CD8-positive, alpha-beta memory T cell (primary cell): Measurements from ENCODE around the gene KRR1. TPM values are rescaled to one million over a fixed set of nuclear protein-coding genes. Genes with fewer than 3 reads are reported as not detected.
"Not testable (repeated sequence)": the region's sequence is repeated elsewhere in the genome, so short reads cannot be mapped to it uniquely, and the experiment has no call there.

Experiments used
- CTCF ChIA-PET: fragments of 350-600 bp; sonication (Branson Sonifier 250); formaldehyde crosslinking; loops from one replicate; lab custom pipeline; 2021; ENCODE audit warnings: antibody characterized with exemption; lab: Charles Lee
- POLR2A ChIA-PET: fragments of 350-600 bp; sonication (Branson Sonifier 250); formaldehyde crosslinking; loops from one replicate; lab custom pipeline; 2021; ENCODE audit warnings: antibody characterized with exemption; lab: Charles Lee
- DNase-seq, 5 donors: peaks; one replicate each; pipeline versions ENCODE4 v3.0.0 to v3.0.0-alpha.2; 2020 to 2022; ENCODE audit warnings: mixed read lengths in 1 of 5
- H3K27ac ChIP-seq: one replicate; pipeline ENCODE4 v1.7.0; 2013; ENCODE audit warnings: low read depth, mild to moderate bottlenecking, low read length, moderate library complexity
- H3K27me3 ChIP-seq: 2 replicates; pipeline ENCODE4 v1.7.0; 2013; ENCODE audit warnings: low read length, mild to moderate bottlenecking; ENCODE audit not compliant: insufficient read depth, poor library complexity, severe bottlenecking
- H3K36me3 ChIP-seq: 2 replicates; pipeline ENCODE4 v1.7.0; 2013; ENCODE audit warnings: mild to moderate bottlenecking, low read length, moderate library complexity; ENCODE audit not compliant: insufficient read depth
- H3K4me1 ChIP-seq: 2 replicates; pipeline ENCODE4 v1.7.0; 2013; ENCODE audit warnings: mild to moderate bottlenecking, low read length, moderate library complexity; ENCODE audit not compliant: insufficient read depth
- H3K4me3 ChIP-seq: 2 replicates; pipeline ENCODE4 v1.7.0; 2013; ENCODE audit warnings: mild to moderate bottlenecking, low read length
- H3K9me3 ChIP-seq: 2 replicates; pipeline ENCODE4 v1.7.0; 2013; ENCODE audit warnings: mild to moderate bottlenecking, low read length
- H3K27ac Mint-ChIP-seq, 8 donors: one replicate each; pipeline ENCODE4 v1.8.0; 2020 to 2021; ENCODE audit warnings: mixed read lengths in 8 of 8, mild to moderate bottlenecking in 6 of 8, inconsistent platforms in 3 of 8, moderate library complexity in 3 of 8
- H3K27me3 Mint-ChIP-seq, 2 donors: one replicate each; pipeline ENCODE4 v1.8.0; 2020 to 2021; ENCODE audit warnings: mixed read lengths in 2 of 2, mild to moderate bottlenecking in 1 of 2, moderate library complexity in 1 of 2
- H3K36me3 Mint-ChIP-seq, 3 donors: one replicate each; pipeline ENCODE4 v1.8.0; 2020 to 2021; ENCODE audit warnings: mixed read lengths in 3 of 3, inconsistent platforms in 1 of 3, mild to moderate bottlenecking in 1 of 3
- H3K4me1 Mint-ChIP-seq, 3 donors: one replicate each; pipeline ENCODE4 v1.8.0; 2020 to 2021; ENCODE audit warnings: mixed read lengths in 3 of 3, inconsistent platforms in 1 of 3, mild to moderate bottlenecking in 1 of 3
- H3K4me3 Mint-ChIP-seq, 7 donors: one replicate each; pipeline ENCODE4 v1.8.0; 2020 to 2021; ENCODE audit warnings: mixed read lengths in 7 of 7, mild to moderate bottlenecking in 6 of 7, moderate library complexity in 4 of 7, inconsistent platforms in 2 of 7
- H3K9me3 Mint-ChIP-seq, 5 donors: one replicate each; pipeline ENCODE4 v1.8.0; 2020 to 2022; ENCODE audit warnings: mixed read lengths in 5 of 5, mild to moderate bottlenecking in 3 of 5, moderate library complexity in 2 of 5, inconsistent platforms in 1 of 5
- polyA plus RNA-seq: library from polyadenylated mRNA; unstranded; fragments of 300-500 nt; fragmentation: Illumina TruSeq; gene quantifications from one replicate; pipeline ENCODE4 v1.2.3, GENCODE V29; 2021
- total RNA-seq, 2 experiments: library from RNA; stranded (reverse); gene quantifications; one replicate each; pipeline ENCODE4 v1.2.3, GENCODE V29; 2021

KRR1 gene
- total and polyA plus RNA-seq, 3 experiments from 2014 or later = 76.8 to 151 (median 143) TPM

DNA sequence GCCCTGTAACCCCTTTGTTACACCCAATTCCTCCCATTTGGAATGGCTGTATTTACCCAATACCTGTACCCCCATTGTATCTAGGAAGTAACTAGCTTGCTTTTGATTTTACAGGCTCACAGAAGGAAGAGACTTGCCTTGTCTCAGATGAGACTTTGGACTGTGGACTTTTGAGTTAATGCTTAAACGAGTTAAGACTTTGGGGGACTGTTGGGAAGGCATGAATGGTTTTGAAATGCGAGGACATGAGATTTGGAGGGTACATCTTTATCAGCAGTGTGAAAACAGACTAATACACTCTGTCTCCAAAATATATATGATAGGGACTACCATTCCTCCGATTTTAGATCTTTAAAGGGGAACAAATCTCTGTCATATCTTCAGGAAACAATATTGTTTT lies 69.0 kb downstream of the KRR1 start:
- H3K4me3 Mint-ChIP-seq, H3K36me3 ChIP-seq, H3K27me3 ChIP-seq, H3K9me3 ChIP-seq, DNase-seq, CTCF ChIA-PET, H3K27ac ChIP-seq, H3K9me3 Mint-ChIP-seq, H3K27me3 Mint-ChIP-seq, H3K36me3 Mint-ChIP-seq, H3K4me3 ChIP-seq, H3K4me1 ChIP-seq, H3K27ac Mint-ChIP-seq: not testable (repeated sequence)
- H3K4me1 Mint-ChIP-seq = peaks cover 4 to 13% (median 8%) of the 10 kb centered on the region in 3 donors
- POLR2A ChIA-PET = interaction anchor here (0.7 kb wide), 1 partner anchor 54 kb away, joined by 3 read pairs; no protein-coding TSS in a partner anchor

DNA sequence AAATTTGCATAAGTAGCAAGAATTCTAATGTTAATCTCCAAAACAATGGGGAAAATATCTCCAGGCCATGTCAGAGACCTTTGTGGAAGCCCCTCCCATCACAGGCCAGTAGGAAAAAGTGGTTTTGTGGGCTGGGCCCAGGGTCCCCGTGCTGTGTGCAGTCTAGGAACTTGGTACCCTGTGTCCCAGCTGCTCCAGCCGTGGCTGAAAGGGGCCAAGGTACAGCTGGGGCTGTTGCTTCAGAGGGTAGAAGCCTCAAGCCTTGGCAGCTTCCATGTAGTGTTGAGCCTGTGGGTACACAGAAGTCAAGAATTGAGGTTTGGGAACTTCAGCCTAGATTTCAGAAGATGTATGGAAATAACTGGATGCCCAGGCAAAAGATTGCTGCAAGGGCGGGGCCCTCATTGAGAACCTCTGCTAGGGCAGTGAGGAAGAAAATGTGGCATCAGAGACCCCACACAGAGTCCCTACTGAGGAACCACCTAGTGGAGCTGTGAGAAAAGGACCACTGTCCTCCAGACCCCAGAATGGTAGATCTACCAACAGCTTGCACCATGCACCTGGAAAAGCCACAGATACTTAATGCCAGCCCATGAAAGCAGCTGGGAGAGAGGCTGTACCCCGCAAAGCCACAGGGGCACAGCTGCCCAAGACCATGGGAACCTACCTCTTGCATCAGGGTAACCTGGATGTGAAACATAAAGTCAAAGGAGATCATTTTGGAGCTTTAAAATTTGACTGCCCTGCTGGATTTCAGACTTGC lies 69.5 kb downstream of the KRR1 start:
- CTCF ChIA-PET, POLR2A ChIA-PET, H3K36me3 ChIP-seq: not testable (repeated sequence)

More for the DNA sequence above, 69.5 kb downstream of the KRR1 start:
- peaks cover 4 to 15% (median 10%) of the 10 kb centered on the region in 3 donors for H3K4me1 Mint-ChIP-seq
- H3K27ac Mint-ChIP-seq, H3K4me3 ChIP-seq, H3K9me3 Mint-ChIP-seq, H3K4me3 Mint-ChIP-seq, H3K27ac ChIP-seq, DNase-seq, H3K36me3 Mint-ChIP-seq, H3K4me1 ChIP-seq, H3K9me3 ChIP-seq, H3K27me3 Mint-ChIP-seq, H3K27me3 ChIP-seq: not testable (repeated sequence)

Other genes starting within 250 kb of the KRR1 start
- gene CAPS2, start 181.3 kb downstream of the KRR1 start, total RNA-seq = 1 to 10 TPM; 1.9 to 2.6 TPM
- 2.5 TPM for gene CAPS2, start 181.3 kb downstream of the KRR1 start, polyA plus RNA-seq
- not detected for gene GLIPR1L1, start 176.9 kb downstream of the KRR1 start, total RNA-seq
- not detected for gene GLIPR1L1, start 176.9 kb downstream of the KRR1 start, polyA plus RNA-seq
- not detected for gene GLIPR1L2, start 120.5 kb downstream of the KRR1 start, total RNA-seq
- 0.92 TPM for gene GLIPR1L2, start 120.5 kb downstream of the KRR1 start, polyA plus RNA-seq
- gene GLIPR1, start 30.9 kb downstream of the KRR1 start, total RNA-seq = 10 to 100 TPM; 22.2 to 22.8 TPM
- 202 TPM for gene GLIPR1, start 30.9 kb downstream of the KRR1 start, polyA plus RNA-seq